SK-N-MC (cell line): ENCODE data around the gene RUNX2.

Experiments
- DNase-seq: peaks from one replicate; pipeline ENCODE4 v3.0.0-alpha.2; 2011; ENCODE audit warnings: low read depth, low spot score
- H3K27ac ChIP-seq: fragments of 200-600 bp; sonication (generic); 2 replicates; pipeline ENCODE4 v1.5.1; 2016; ENCODE audit warnings: mixed run types
- H3K36me3 ChIP-seq: fragments of 200-600 bp; sonication (generic); 2 replicates; pipeline ENCODE4 v1.6.1; 2017; ENCODE audit warnings: antibody characterized with exemption, low read length, mixed read lengths; ENCODE audit not compliant: insufficient read depth
- H3K4me3 ChIP-seq: fragments of 200-600 bp; sonication (generic); 2 replicates; pipeline ENCODE4 v1.5.1; 2016
- H3K9ac ChIP-seq: fragments of 200-600 bp; sonication (generic); 2 replicates; pipeline ENCODE4 v1.8.0; 2017; ENCODE audit warnings: mixed run types, mixed read lengths; ENCODE audit not compliant: insufficient read length
- H3K9me3 ChIP-seq: fragments of 200-600 bp; sonication (generic); 2 replicates; pipeline ENCODE4 v1.6.1; 2017; ENCODE audit warnings: low read depth, mild to moderate bottlenecking, antibody characterized with exemption, low read length, moderate library complexity, mixed read lengths
- EZH2 ChIP-seq: fragments of 200-600 bp; sonication (generic); IDR thresholded peaks from one replicate; pipeline ENCODE4 v1.6.1; 2017; ENCODE audit warnings: antibody characterized with exemption
- FOXP2 ChIP-seq: optimal IDR thresholded peaks from 2 replicates; pipeline ENCODE3; 2011; ENCODE audit warnings: mild to moderate bottlenecking, moderate library complexity; ENCODE audit not compliant: insufficient read depth; ENCODE audit errors: extremely low read length, control extremely low read depth
- POLR2AphosphoS5 ChIP-seq: IDR thresholded peaks from 2 replicates; pipeline ENCODE4 v1.6.1; 2012; ENCODE audit warnings: mild to moderate bottlenecking, low read depth, low read length, borderline replicate concordance

Gene RUNX2

GRCh38 chr6:45521226-45521625 is 193.1 kb downstream of the RUNX2 start:
- TF ChIP-seq POLR2AphosphoS5 (no peak), FOXP2 (no peak), EZH2 (no peak)
- no peak overlapping the region for H3K4me3 ChIP-seq
- no peaks in the 10 kb centered on the region for H3K36me3 ChIP-seq

GRCh38 chr6:45522486-45522885 is 194.4 kb downstream of the RUNX2 start:
- Histone ChIP-seq H3K4me3 (no peak overlapping the region), H3K9ac (no peak overlapping the region), H3K36me3 (no peaks in the 10 kb centered on the region), H3K9me3 (no peaks in the 10 kb centered on the region), H3K27ac (no peak overlapping the region)
- no peak for DNase-seq
- TF ChIP-seq POLR2AphosphoS5: no peak
- no peak for TF ChIP-seq EZH2
- TF ChIP-seq FOXP2: no peak

More at GRCh38 chr6:45521226-45521625, 193.1 kb downstream of the RUNX2 start:
- Histone ChIP-seq H3K27ac (no peak overlapping the region), H3K9me3 (no peaks in the 10 kb centered on the region), H3K9ac (no peak overlapping the region)
- DNase-seq: no peak

GRCh38 chr6:45527210-45527609 is 199.1 kb downstream of the RUNX2 start:
- Histone ChIP-seq H3K9ac (no peak overlapping the region), H3K27ac (no peak overlapping the region), H3K4me3 (no peak overlapping the region), H3K9me3 (no peaks in the 10 kb centered on the region), H3K36me3 (no peaks in the 10 kb centered on the region)
- TF ChIP-seq POLR2AphosphoS5 (no peak), EZH2 (no peak), FOXP2 (no peak)
- DNase-seq: no peak

- no peaks in the 10 kb centered on the region for H3K36me3 ChIP-seq
- TF ChIP-seq POLR2AphosphoS5 (no peak), EZH2 (no peak), FOXP2 (no peak)
Observed at GRCh38 chr6:45531999-45532595, 204.0 kb downstream of the RUNX2 start.

GRCh38 chr6:45532721-45533210 is 204.6 kb downstream of the RUNX2 start:
- no peaks in the 10 kb centered on the region for H3K9me3 ChIP-seq
- no peak overlapping the region for H3K27ac ChIP-seq
- H3K36me3 ChIP-seq: no peaks in the 10 kb centered on the region
- TF ChIP-seq EZH2 (no peak), FOXP2 (no peak), POLR2AphosphoS5 (no peak)
- no peak for DNase-seq
- no peak overlapping the region for H3K4me3 ChIP-seq
- H3K9ac ChIP-seq: no peak overlapping the region

More at GRCh38 chr6:45531999-45532595, 204.0 kb downstream of the RUNX2 start:
- Histone ChIP-seq H3K27ac (no peak overlapping the region), H3K4me3 (no peak overlapping the region), H3K9ac (no peak overlapping the region), H3K9me3 (no peaks in the 10 kb centered on the region)
- DNase-seq: no peak

GRCh38 chr6:45533386-45533785 is 205.3 kb downstream of the RUNX2 start:
- H3K9me3 ChIP-seq: no peaks in the 10 kb centered on the region
- H3K36me3 ChIP-seq: no peaks in the 10 kb centered on the region
- H3K9ac ChIP-seq: no peak overlapping the region
- H3K27ac ChIP-seq: no peak overlapping the region
- no peak overlapping the region for H3K4me3 ChIP-seq
- DNase-seq: no peak
- no peak for TF ChIP-seq EZH2
- TF ChIP-seq FOXP2: no peak
- no peak for TF ChIP-seq POLR2AphosphoS5

GRCh38 chr6:45535933-45536332 is 207.8 kb downstream of the RUNX2 start:
- H3K27ac ChIP-seq: no peak overlapping the region
- H3K4me3 ChIP-seq: no peak overlapping the region
- TF ChIP-seq POLR2AphosphoS5: no peak
- no peak for TF ChIP-seq EZH2
- no peak for TF ChIP-seq FOXP2
- no peak for DNase-seq
- no peaks in the 10 kb centered on the region for H3K36me3 ChIP-seq
- no peak overlapping the region for H3K9ac ChIP-seq
- H3K9me3 ChIP-seq: no peaks in the 10 kb centered on the region

- no peak overlapping the region for H3K9ac ChIP-seq
- H3K9me3 ChIP-seq: no peaks in the 10 kb centered on the region
- no peak overlapping the region for H3K4me3 ChIP-seq
- no peak overlapping the region for H3K27ac ChIP-seq
- H3K36me3 ChIP-seq: no peaks in the 10 kb centered on the region
- DNase-seq: no peak
- no peak for TF ChIP-seq FOXP2
- no peak for TF ChIP-seq EZH2
- TF ChIP-seq POLR2AphosphoS5: no peak
Observed at GRCh38 chr6:45537539-45537938, 209.4 kb downstream of the RUNX2 start.

GRCh38 chr6:45538641-45539547 is 210.8 kb downstream of the RUNX2 start:
- H3K36me3 ChIP-seq: no peaks in the 10 kb centered on the region
- H3K9me3 ChIP-seq: no peaks in the 10 kb centered on the region
- H3K4me3 ChIP-seq: peak overlapping the region; percentile 21
- DNase-seq: no peak
- no peak overlapping the region for H3K9ac ChIP-seq
- TF ChIP-seq FOXP2: no peak
- no peak for TF ChIP-seq POLR2AphosphoS5
- no peak for TF ChIP-seq EZH2
- H3K27ac ChIP-seq: no peak overlapping the region
